Kidney tubule cell (primary cell): ENCODE measurements around the gene COX5A.
"Not testable (repeated sequence)": the region's sequence is repeated elsewhere in the genome, so short reads cannot be mapped to it uniquely, and the experiment has no call there.

Experiments
- DNase-seq: peaks from one replicate; pipeline ENCODE4 v3.0.0-alpha.2; 2018; ENCODE audit warnings: low spot score

Gene COX5A

DNA sequence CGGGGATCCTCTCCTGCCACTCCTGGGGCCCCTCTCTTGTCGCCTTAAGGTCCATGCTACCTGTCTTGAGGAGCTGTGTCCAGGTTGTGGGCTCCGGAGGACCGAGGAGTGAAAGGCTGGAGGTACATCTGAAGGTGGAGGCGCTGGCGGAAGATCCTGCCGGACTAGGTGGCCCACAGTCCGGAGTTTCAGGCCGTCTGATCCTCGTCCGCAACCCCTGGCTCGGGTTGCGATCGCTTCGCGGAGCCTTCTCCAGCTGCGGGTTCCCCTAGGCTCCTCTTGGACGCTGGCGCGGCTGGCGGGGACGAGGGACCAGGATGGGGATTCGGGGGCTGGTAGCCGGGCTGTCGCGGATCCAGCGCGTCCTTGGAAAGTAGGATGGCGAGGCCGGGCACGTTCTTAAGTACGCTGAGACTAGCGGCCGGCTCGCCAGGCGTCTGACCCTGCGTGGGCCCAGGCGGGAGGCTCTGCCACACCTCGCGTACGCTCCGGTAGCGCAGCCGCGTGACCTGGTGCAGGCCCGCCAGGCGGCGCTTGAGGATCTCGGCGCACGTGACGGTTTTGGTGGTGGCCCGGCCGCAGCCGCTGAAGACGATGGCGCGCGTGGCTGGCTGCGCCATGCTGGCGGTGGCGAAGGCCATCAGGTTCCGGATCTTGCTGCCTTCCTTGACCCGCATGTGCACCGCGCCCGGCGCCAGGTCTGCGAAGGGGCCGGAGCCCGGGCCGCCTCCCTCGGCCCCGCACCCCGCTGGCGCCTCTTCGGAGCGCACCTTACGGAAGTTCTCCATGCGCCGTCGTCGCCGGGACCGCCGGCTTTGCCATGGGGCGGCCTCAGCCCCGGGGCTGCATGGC is 18.1 kb upstream of the COX5A start:
- peak; percentile 61 for DNase-seq

DNA sequence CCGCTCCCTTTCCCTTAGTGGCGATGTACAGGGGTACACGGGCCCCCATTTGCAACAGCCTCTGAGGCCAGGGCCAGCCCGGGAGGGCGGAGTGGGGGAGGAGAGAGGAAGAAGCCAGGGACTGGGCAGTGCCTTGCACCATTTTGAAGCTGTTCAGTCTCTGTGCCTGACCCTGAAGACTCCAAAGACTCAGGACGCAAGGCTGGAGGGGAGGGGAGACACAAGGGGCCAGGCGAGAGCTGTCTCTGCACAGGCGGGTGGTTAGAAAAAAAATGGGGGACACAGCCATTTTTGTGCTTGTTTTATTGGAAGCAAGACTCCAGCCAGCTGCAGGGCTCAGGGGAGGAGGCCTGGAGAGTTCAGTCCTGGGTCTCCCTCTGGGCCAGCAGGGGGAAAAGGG is 17.1 kb upstream of the COX5A start:
- DNase-seq: no peak

- peak; percentile 22 for DNase-seq
Measured at GRCh38 chr15:74954515-74954914, 16.6 kb upstream of the COX5A start.

DNA sequence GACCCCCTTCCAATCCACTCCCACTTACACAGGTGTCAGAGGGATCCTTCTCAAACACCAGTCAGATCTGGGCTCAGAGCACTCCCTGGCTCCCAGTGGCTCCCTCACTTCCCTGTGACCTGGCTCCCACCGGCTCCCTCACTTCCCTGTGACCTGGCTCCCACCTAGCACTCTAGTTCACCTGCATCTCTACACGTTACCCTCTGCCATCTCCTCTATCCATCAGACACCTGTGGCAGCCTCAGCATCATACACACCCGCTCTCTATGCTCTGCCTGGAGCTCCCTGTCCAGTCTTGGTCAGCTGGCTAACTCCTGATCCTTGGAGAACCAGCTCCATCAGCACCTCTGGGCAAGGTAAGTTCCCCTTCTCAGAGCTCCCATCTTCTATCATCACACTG is 13.1 kb upstream of the COX5A start:
- DNase-seq: no peak

DNA sequence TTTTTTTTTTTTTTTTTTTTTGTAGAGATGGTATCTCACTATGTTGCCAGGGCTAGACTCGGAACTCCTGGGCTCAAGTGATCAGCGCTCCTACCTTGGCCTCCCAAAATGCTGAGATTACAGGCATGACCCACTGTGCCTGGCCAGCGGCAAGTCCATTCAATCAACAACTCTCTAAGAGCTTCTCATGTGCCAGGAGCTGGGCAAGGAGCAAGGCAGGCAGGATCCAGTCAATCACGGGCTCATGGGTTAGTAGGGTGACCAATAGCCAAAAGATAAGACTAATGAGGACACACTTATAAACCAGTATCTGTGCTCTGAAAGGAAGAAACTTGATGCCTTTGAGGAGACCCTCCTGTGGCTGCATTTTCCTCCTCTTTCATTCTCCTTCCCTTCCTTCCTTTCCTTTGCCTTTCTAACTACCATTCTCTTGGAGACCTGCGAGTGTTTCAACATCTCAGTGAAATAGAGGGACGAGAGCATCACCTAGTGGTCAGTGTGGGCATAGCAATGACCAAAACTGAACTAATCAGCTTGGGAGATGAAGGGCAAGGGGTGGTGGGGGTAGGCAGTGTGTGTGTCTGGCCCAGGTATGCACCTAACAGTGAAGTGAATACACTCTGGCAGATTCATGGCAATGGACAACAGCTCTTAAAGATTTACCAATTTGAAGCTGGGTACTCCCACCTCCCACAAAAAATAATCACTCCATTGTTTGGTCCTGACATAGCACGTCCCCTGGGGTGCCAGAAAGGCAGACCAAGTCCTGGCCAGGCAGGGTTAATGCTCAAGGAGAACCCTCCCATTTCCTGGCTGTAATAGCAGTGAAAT is 12.4 kb upstream of the COX5A start:
- DNase-seq: peak; percentile 72

- DNase-seq: no peak
Measured at GRCh38 chr15:74937272-74937589, 642 bp downstream of the COX5A start.

DNA sequence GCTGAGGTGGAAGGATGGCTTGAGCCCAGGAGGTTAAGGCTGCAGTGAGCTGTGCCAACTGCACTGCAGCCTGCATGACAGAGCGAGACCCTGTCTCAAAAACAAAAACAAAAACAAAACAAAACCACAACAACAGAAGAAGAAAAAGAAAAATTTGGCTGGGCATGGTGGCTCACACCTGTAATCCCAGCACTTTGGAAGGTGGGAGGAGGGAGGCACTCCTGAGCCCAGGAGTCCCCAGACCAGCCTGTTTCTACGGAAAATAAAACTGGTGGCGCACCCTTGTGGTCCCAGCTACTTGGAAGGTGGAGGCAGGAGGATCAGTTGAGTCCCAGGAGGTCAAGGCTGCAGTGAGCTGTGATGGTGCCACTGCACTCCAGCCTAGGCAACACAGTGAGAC is 2.7 kb downstream of the COX5A start:
- DNase-seq: not testable (repeated sequence)

DNA sequence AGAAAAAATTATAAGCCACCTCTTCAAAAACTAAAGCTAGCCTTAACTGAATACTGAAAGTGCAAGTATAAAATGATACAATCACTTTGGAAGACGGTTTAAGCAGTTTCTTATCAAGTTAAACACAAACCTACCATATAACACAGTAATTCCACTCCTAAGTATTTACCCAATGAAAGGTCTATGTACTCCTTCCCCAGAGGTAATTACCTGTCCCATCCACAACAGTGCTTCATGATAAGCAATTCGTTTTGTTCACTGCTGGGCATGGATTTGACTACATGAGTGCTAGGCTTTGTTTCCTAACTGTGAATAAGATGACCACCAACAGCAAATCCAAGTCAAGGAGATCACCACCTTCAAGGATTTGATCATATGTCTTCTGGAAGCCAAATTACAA is 4.3 kb downstream of the COX5A start:
- no peak for DNase-seq

DNA sequence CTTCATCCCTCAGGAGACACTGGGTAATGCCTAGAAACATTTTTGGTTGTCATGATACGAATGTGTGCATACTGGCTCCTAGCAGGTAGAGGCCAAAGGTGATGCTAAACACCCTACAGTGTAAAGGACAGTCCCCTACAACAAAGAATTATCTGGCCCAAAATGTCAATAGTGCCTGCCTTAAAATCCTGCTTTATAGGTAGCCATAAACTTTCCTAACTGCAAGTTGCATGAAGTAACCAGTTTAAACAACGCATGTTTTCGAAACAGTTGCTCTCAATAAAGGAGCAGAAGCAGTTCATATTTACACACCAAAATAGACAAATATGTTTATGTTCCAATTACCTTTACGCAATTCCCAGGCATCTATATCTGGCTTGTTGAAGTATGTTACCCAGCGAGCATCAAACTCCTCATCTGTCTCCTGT is 9.1 kb downstream of the COX5A start:
- no peak for DNase-seq

GRCh38 chr15:74924525-74924924 is 13.3 kb downstream of the COX5A start:
- DNase-seq: no peak

GRCh38 chr15:74920456-74920855 is 17.4 kb downstream of the COX5A start:
- DNase-seq: no peak

DNA sequence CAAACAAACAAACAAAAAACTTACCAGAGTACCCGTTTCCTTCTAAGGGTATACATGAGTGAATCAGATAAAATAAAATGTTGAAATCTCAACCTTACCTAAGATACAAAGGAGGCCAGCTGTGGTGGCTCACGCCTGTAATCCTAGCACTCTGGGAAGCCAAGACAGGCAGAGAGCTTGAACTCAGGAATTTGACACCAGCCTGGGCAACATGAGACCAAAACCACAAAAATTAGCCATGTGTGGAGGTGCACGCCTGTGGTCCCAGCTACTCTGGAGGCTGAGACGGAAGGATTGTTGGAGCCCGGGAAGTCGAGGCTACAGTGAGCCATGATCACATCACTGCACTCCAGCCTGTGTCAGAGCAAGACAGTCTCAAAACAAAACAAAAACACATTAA is 20.2 kb downstream of the COX5A start:
- DNase-seq: peak; percentile 36

GRCh38 chr15:74913799-74914198 is 24.1 kb downstream of the COX5A start:
- not testable (repeated sequence) for DNase-seq

GRCh38 chr15:74913041-74913440 is 24.8 kb downstream of the COX5A start:
- no peak for DNase-seq

DNA sequence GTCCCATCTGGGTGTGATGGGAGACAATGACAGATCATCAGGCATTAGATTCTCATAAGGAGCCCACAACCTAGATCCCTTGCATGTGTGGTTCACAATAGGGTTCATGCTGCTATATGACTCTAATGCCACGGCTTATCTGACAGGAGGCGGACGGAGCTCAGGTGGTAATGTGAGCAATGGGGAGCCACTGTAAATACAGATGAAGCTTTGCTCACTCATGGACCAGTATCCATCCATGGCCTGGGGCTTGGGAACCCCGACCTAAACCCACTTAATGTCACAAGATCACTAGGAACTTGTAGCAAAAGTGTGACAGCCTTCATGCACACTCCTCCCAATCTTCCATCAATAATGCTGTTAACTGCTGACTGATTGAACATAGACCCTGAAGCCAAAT is 29.2 kb downstream of the COX5A start:
- DNase-seq: no peak

DNA sequence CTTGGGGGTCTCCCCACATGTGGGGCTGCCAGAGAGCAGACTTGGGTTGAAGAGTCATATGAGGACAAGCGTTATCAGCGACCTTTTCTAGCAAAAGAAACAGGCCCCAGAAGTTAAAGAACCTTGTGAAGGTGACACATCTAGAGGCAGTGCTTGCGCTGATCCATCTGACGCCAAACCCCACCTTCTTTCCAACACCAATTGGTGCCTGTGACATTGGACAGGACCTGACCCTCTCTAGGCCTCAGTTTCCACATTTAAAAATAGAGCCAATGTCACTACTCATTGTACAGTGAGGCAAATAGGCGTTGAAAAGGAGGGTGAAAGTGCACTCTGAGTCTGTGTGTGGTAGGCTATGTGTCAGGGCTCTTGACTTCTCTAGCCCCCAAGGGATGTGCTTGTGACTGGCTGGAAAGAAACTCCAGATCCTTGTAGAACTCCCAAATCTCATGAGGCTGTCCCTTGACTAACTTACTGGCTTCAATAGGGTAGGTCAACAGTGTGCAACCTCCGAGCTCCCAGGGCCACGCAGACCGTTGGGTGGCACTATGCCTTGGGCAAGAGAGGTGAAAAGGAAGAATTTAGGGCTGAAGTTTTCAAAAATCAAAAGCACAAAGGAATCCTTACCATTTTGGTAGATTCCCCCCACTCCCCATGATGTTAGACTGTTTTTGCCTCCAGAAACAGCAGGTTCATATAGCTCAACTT is 30.6 kb downstream of the COX5A start:
- peak; percentile 20 for DNase-seq

DNA sequence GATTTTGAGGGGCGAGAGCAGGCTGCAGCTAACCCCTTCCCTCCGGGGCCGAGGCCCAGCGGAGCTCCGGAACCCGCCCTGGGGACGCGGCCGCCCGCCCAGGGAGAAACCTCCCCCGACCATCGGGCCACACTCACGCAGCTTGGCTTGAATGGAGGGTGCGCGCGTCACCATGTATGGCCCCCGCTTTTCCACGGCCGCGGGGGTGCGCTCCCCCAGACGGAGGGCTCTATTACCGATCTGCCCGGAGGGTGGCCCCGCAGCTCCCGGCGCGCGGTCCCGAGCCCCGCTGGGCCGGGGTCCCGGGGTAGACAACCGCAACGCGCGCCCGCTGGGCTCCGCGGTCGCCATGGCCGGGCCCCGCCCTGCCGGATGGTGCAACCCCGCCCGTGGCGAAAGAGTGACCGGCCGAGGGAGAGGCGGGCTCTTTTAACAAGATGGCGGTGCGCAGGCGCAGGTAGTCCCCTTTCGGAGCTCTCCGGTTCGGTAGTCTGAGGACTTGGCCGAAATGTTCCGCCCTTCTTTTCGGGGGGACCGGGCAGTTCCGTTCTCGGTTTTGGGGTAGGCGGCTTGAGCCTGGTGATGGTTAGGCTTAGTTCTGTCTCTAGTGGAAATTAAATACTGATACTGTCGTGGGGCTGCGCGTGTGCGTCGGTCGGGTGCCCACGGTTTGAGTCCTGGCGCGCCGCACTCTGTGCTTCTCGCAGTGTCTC is 31.3 kb downstream of the COX5A start, which contains the start of gene FAM219B:
Gene FAM219B (minus strand): TSS at position 402 of the 713 bp plus-strand sequence. CDS start 51 bp downstream, at position 351.
- peak; percentile 90 for DNase-seq

GRCh38 chr15:74906067-74906449 is 31.8 kb downstream of the COX5A start:
- DNase-seq: peak; percentile 37

- DNase-seq: no peak
Measured at GRCh38 chr15:74904190-74904805, 33.6 kb downstream of the COX5A start.

DNA sequence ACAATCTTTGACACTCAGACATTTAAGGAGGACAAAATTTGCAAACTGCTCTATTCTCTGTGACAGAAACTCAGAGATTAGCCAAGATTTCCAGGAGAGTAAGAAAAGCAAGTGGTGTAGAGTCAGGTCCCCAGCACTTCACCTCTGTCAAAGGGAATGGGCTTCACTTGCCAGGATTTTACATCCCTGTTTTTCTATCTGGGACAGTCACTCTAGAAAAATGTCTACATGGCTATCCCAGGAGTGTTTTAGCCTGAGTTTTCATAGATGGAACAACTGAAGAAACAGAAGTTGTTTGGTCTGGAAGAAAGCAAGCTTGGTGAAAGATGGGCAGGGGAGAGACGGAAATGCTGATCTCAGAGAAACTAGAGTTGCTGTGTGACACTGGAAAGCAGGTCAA is 34.2 kb downstream of the COX5A start:
- DNase-seq: no peak

GRCh38 chr15:74902295-74903075 is 35.4 kb downstream of the COX5A start:
- no peak for DNase-seq
